SH-SY5Y (cell line): ENCODE measurements around the gene CCL19.

Experiments
- GATA2 ChIP-seq: IDR thresholded peaks from 2 replicates; pipeline ENCODE4 v1.6.1; 2011; ENCODE audit warnings: mild to moderate bottlenecking, low read depth, low read length
- GATA3 ChIP-seq: IDR thresholded peaks from 2 replicates; pipeline ENCODE4 v1.6.1; 2011; ENCODE audit warnings: low read depth, mild to moderate bottlenecking, low read length, moderate library complexity

DNA sequence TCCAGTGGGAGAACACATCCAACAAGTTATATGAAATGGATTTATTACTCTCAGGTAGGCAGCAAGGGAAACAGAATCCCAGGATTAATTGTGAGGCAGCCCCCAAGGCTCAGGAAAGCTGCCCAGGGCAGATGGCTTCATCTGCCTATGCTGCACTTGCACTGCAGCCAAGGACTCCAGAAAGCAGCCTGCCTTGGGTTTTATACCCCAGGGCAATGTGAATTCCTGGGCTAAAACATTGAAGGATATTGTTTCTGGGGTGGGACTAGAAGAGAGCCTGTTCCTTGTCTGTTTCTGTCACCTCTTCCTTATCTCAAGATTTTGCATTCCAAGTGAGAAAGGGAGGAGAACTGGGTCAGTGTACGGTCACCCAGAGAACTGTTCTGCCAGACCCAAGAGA lies 19.8 kb downstream of the CCL19 start:
- TF ChIP-seq GATA2 (no peak), GATA3 (no peak)
